Mesenchymal stem cell (in vitro differentiated cells and primary cell): ENCODE results near the gene KRT31.
"Not testable (repeated sequence)": the region's sequence is repeated elsewhere in the genome, so short reads cannot be mapped to it uniquely, and the experiment has no call there.

ENCODE experiments used
- DNase-seq: peaks from one replicate; pipeline ENCODE4 v3.0.0-alpha.2; 2013
- H2AFZ ChIP-seq: one replicate; pipeline ENCODE4 v1.6.1; 2013; ENCODE audit warnings: low read depth, mild to moderate bottlenecking, control low read depth, inconsistent platforms, low read length, moderate library complexity
- H2AK5ac ChIP-seq: 2 replicates; pipeline ENCODE4 v1.6.1; 2013; ENCODE audit warnings: low read length, moderate library complexity, mild to moderate bottlenecking, inconsistent platforms; ENCODE audit not compliant: severe bottlenecking
- H2BK120ac ChIP-seq: one replicate; pipeline ENCODE4 v1.6.1; 2013; ENCODE audit warnings: low read depth, mild to moderate bottlenecking, inconsistent platforms, low read length, moderate library complexity
- H2BK12ac ChIP-seq, 2 experiments: one replicate each; pipeline ENCODE4 v1.6.1; 2013; ENCODE audit warnings: inconsistent platforms in 2 of 2, low read length in 2 of 2, mild to moderate bottlenecking in 2 of 2, moderate library complexity in 2 of 2, control low read depth in 1 of 2
- H2BK15ac ChIP-seq: one replicate; pipeline ENCODE4 v1.6.1; 2013; ENCODE audit warnings: mild to moderate bottlenecking, low read depth, inconsistent platforms; ENCODE audit not compliant: poor library complexity, severe bottlenecking
- H2BK5ac ChIP-seq: 2 replicates; pipeline ENCODE4 v1.6.1; 2013; ENCODE audit warnings: low read depth, mild to moderate bottlenecking, low read length, control low read depth, inconsistent platforms; ENCODE audit not compliant: poor library complexity, severe bottlenecking
- H3K14ac ChIP-seq, 2 experiments: one replicate each; pipeline ENCODE4 v1.6.1; 2013; ENCODE audit warnings: inconsistent platforms in 2 of 2, low read length in 2 of 2, control low read depth in 1 of 2, mild to moderate bottlenecking in 1 of 2, moderate library complexity in 1 of 2
- H3K18ac ChIP-seq, 2 experiments: one replicate each; pipeline ENCODE4 v1.6.1; 2013; ENCODE audit warnings: inconsistent platforms in 2 of 2, low read length in 2 of 2, control low read depth in 1 of 2, low read depth in 1 of 2, mild to moderate bottlenecking in 1 of 2
- H3K23ac ChIP-seq, 2 experiments: one replicate each; pipeline ENCODE4 v1.6.1; 2013; ENCODE audit warnings: inconsistent platforms in 2 of 2, low read length in 2 of 2, mild to moderate bottlenecking in 2 of 2, moderate library complexity in 2 of 2, control low read depth in 1 of 2
- H3K27ac ChIP-seq: 2 replicates; pipeline ENCODE4 v1.5.1; 2013; ENCODE audit warnings: mild to moderate bottlenecking, moderate library complexity, low read length, control low read depth, inconsistent platforms; ENCODE audit not compliant: poor library complexity, severe bottlenecking
- H3K27me3 ChIP-seq, 2 experiments: 2 replicates each; pipeline versions ENCODE4 v1.6.1 to v1.7.0; 2013; ENCODE audit warnings: low read length in 2 of 2, mild to moderate bottlenecking in 2 of 2, moderate library complexity in 2 of 2, control low read depth in 1 of 2, inconsistent platforms in 1 of 2; ENCODE audit not compliant: control insufficient read depth in 1 of 2, insufficient read depth in 1 of 2
- H3K36me3 ChIP-seq, 2 experiments: 2 replicates each; pipeline versions ENCODE4 v1.6.1 to v1.7.0; 2013; ENCODE audit warnings: low read length in 2 of 2, control low read depth in 1 of 2, inconsistent platforms in 1 of 2, low read depth in 1 of 2, mild to moderate bottlenecking in 1 of 2; ENCODE audit not compliant: insufficient read depth in 2 of 2, control insufficient read depth in 1 of 2
- H3K4ac ChIP-seq, 2 experiments: one replicate each; pipeline ENCODE4 v1.6.1; 2013; ENCODE audit warnings: inconsistent platforms in 2 of 2, low read length in 2 of 2, mild to moderate bottlenecking in 2 of 2, moderate library complexity in 2 of 2, control low read depth in 1 of 2, low read depth in 1 of 2
- H3K4me1 ChIP-seq: 2 replicates; pipeline ENCODE4 v1.6.1; 2013; ENCODE audit warnings: low read depth, low read length, control low read depth; ENCODE audit not compliant: control insufficient read depth, insufficient read depth
- H3K4me2 ChIP-seq: 2 replicates; pipeline ENCODE4 v1.6.1; 2013; ENCODE audit warnings: low read length, mild to moderate bottlenecking, inconsistent platforms; ENCODE audit not compliant: poor library complexity, severe bottlenecking
- H3K4me3 ChIP-seq, 2 experiments: 2 replicates each; pipeline versions ENCODE4 v1.5.1 to v1.7.0; 2013; ENCODE audit warnings: low read length in 2 of 2, mild to moderate bottlenecking in 2 of 2, control low read depth in 1 of 2, low read depth in 1 of 2; ENCODE audit not compliant: insufficient read depth in 1 of 2
- H3K79me1 ChIP-seq: replicated peaks from 2 replicates; pipeline ENCODE4 v1.6.1; 2013; ENCODE audit warnings: mild to moderate bottlenecking, control low read depth, low read length, inconsistent platforms; ENCODE audit not compliant: poor library complexity, severe bottlenecking
- H3K9ac ChIP-seq: 2 replicates; pipeline ENCODE4 v1.7.0; 2013; ENCODE audit warnings: mild to moderate bottlenecking, low read length, moderate library complexity
- H3K9me3 ChIP-seq: 2 replicates; pipeline ENCODE4 v1.7.0; 2013; ENCODE audit warnings: mild to moderate bottlenecking, low read length; ENCODE audit not compliant: control insufficient read depth
- H4K8ac ChIP-seq: one replicate; pipeline ENCODE4 v1.6.1; 2013; ENCODE audit warnings: inconsistent platforms, mild to moderate bottlenecking, low read length, moderate library complexity
- H4K91ac ChIP-seq: one replicate; pipeline ENCODE4 v1.6.1; 2013; ENCODE audit warnings: mild to moderate bottlenecking, low read length, inconsistent platforms
- WGBS: methylation state at CpG from one replicate; pipeline ENCODE4 v1.1.7; 2013; ENCODE audit warnings: mixed read lengths; 5-methylcytosine and 5-hydroxymethylcytosine counted together

The KRT31 gene

GRCh38 chr17:41395611-41396010 is 1.8 kb downstream of the KRT31 start:
- no peak overlapping the region for H2AK5ac ChIP-seq
- no peak overlapping the region for H3K4me3 ChIP-seq
- H3K18ac ChIP-seq = no peak overlapping the region
- peaks cover 0 to 29% of the 10 kb centered on the region in 2 experiments for H3K27me3 ChIP-seq
- no peak overlapping the region for H3K23ac ChIP-seq
- 87% methylated on average over 1 of the region's 1 CpG for WGBS
- no peak overlapping the region for H3K9ac ChIP-seq
- H3K14ac ChIP-seq = no peak overlapping the region
- H2BK120ac ChIP-seq = no peak overlapping the region
- H2BK15ac ChIP-seq = no peak overlapping the region
- no peak overlapping the region for H3K4me2 ChIP-seq
- H4K8ac ChIP-seq = no peak overlapping the region
- peaks cover 4% of the 10 kb centered on the region for H3K4me1 ChIP-seq
- no peak overlapping the region for H2BK12ac ChIP-seq
- H3K79me1 ChIP-seq = no peaks in the 10 kb centered on the region
- H2BK5ac ChIP-seq = no peak overlapping the region
- H3K27ac ChIP-seq = no peak overlapping the region
- no peak overlapping the region for H4K91ac ChIP-seq
- no peaks in the 10 kb centered on the region for H3K9me3 ChIP-seq
- H2AFZ ChIP-seq = no peak overlapping the region
- H3K4ac ChIP-seq = no peak overlapping the region
- no peak for DNase-seq
- no peaks in the 10 kb centered on the region for H3K36me3 ChIP-seq

GRCh38 chr17:41395044-41395443 is 2.4 kb downstream of the KRT31 start:
- not testable (repeated sequence) for DNase-seq, H3K14ac ChIP-seq, H3K4me3 ChIP-seq, H2BK5ac ChIP-seq, H2AFZ ChIP-seq, H2BK120ac ChIP-seq, H3K4me1 ChIP-seq, H3K4ac ChIP-seq, H3K9ac ChIP-seq, H3K79me1 ChIP-seq, H4K91ac ChIP-seq, H2BK12ac ChIP-seq, H2AK5ac ChIP-seq, H2BK15ac ChIP-seq, H3K36me3 ChIP-seq, H3K4me2 ChIP-seq, H3K9me3 ChIP-seq, H3K18ac ChIP-seq, H3K23ac ChIP-seq, H4K8ac ChIP-seq, H3K27ac ChIP-seq
- peaks cover 0 to 27% of the 10 kb centered on the region in 2 experiments for H3K27me3 ChIP-seq
- 94% methylated on average over 11 of the region's 12 CpGs for WGBS

- H3K27ac ChIP-seq = no peak overlapping the region
- no peaks in the 10 kb centered on the region for H3K9me3 ChIP-seq
- no peak overlapping the region for H3K18ac ChIP-seq
- no peak overlapping the region for H3K9ac ChIP-seq
- 94% methylated on average over 10 of the region's 10 CpGs for WGBS
- DNase-seq = no peak
- no peak overlapping the region for H2AK5ac ChIP-seq
- no peak overlapping the region for H2BK12ac ChIP-seq
- no peak overlapping the region for H2BK120ac ChIP-seq
- H3K4me1 ChIP-seq = peaks cover 4% of the 10 kb centered on the region
- no peak overlapping the region for H2BK5ac ChIP-seq
- no peaks in the 10 kb centered on the region for H3K36me3 ChIP-seq
- no peak overlapping the region for H4K91ac ChIP-seq
- no peak overlapping the region for H3K23ac ChIP-seq
- no peak overlapping the region for H3K4me2 ChIP-seq
- peaks cover 0 to 23% of the 10 kb centered on the region in 2 experiments for H3K27me3 ChIP-seq
- no peak overlapping the region for H4K8ac ChIP-seq
- no peak overlapping the region for H3K4ac ChIP-seq
- H3K79me1 ChIP-seq = no peaks in the 10 kb centered on the region
- no peak overlapping the region for H2BK15ac ChIP-seq
- no peak overlapping the region for H2AFZ ChIP-seq
- H3K14ac ChIP-seq = no peak overlapping the region
- no peak overlapping the region for H3K4me3 ChIP-seq
Observed at GRCh38 chr17:41394254-41394996, 3.0 kb downstream of the KRT31 start.

GRCh38 chr17:41393826-41394225 is 3.6 kb downstream of the KRT31 start:
- Histone ChIP-seq H2BK5ac (no peak overlapping the region), H3K9me3 (no peaks in the 10 kb centered on the region), H2BK12ac (no peak overlapping the region), H2BK120ac (no peak overlapping the region), H3K23ac (no peak overlapping the region), H3K18ac (no peak overlapping the region), H3K14ac (no peak overlapping the region), H3K27ac (no peak overlapping the region), H2AFZ (no peak overlapping the region), H4K91ac (no peak overlapping the region), H3K9ac (no peak overlapping the region), H3K4me1 (peaks cover 4% of the 10 kb centered on the region), H2BK15ac (no peak overlapping the region), H4K8ac (no peak overlapping the region), H3K4me3 (no peak overlapping the region), H3K4ac (no peak overlapping the region), H3K4me2 (no peak overlapping the region), H3K79me1 (no peaks in the 10 kb centered on the region), H3K36me3 (no peaks in the 10 kb centered on the region), H2AK5ac (peak overlapping the region; percentile 47), H3K27me3 (peaks cover 0 to 23% of the 10 kb centered on the region in 2 experiments)
- WGBS = 99% methylated on average over 10 of the region's 10 CpGs
- no peak for DNase-seq
